SK-N-SH treated with all-trans-retinoic acid at 6 μM for 48 hours (cell line): Measurements from ENCODE around the gene C20orf204.

ENCODE experiments used
- GLIS3 ChIP-seq: fragments of 250-450 bp; sonication (Bioruptor Pico); IDR thresholded peaks from 2 replicates; pipeline ENCODE4 v1.5.0; 2020; ENCODE audit warnings: mild to moderate bottlenecking, moderate library complexity
- ISL1 ChIP-seq: fragments of 250-450 bp; sonication (Bioruptor Pico); IDR thresholded peaks from 2 replicates; pipeline ENCODE4 v2.1.2; 2022; ENCODE audit warnings: mild to moderate bottlenecking, moderate library complexity
- OSR1 ChIP-seq: fragments of 250-450 bp; sonication (Bioruptor Pico); IDR thresholded peaks from 2 replicates; pipeline ENCODE4 v1.8.0; 2022; ENCODE audit warnings: moderate library complexity, mild to moderate bottlenecking, inconsistent platforms
- PPARA ChIP-seq: fragments of 250-450 bp; sonication (Bioruptor Pico); IDR thresholded peaks from 2 replicates; pipeline ENCODE4 v1.5.0; 2020; ENCODE audit warnings: mild to moderate bottlenecking, borderline replicate concordance
- RARB ChIP-seq: fragments of 250-450 bp; sonication (Bioruptor Pico); IDR thresholded peaks from 2 replicates; pipeline ENCODE4 v1.8.0; 2021; ENCODE audit warnings: mild to moderate bottlenecking, moderate library complexity
- ZC3H10 ChIP-seq: fragments of 250-450 bp; sonication (Bioruptor Pico); IDR thresholded peaks from 2 replicates; pipeline ENCODE4 v1.5.1; 2021; ENCODE audit warnings: mild to moderate bottlenecking, moderate library complexity
- ZFP3 ChIP-seq: fragments of 250-450 bp; sonication (Bioruptor Pico); IDR thresholded peaks from 2 replicates; pipeline ENCODE4 v1.5.0; 2020; ENCODE audit warnings: mild to moderate bottlenecking, moderate library complexity
- ZFP30 ChIP-seq: fragments of 450-650 bp; formaldehyde crosslinking; IDR thresholded peaks from 2 replicates; pipeline ENCODE4 v1.5.0; 2022; ENCODE audit warnings: mild to moderate bottlenecking, moderate library complexity
- ZNF565 ChIP-seq: fragments of 450-650 bp; formaldehyde crosslinking; conservative IDR thresholded peaks from 2 replicates; pipeline ENCODE4 v1.5.0; 2020; ENCODE audit warnings: low read depth, mild to moderate bottlenecking, moderate library complexity
- ZNF70 ChIP-seq: fragments of 450-650 bp; formaldehyde crosslinking; IDR thresholded peaks from 2 replicates; pipeline ENCODE4 v1.5.0; 2020; ENCODE audit warnings: mild to moderate bottlenecking, moderate library complexity
- ZNF8 ChIP-seq: fragments of 450-650 bp; formaldehyde crosslinking; IDR thresholded peaks from 2 replicates; pipeline ENCODE4 v1.5.0; 2020; ENCODE audit warnings: mild to moderate bottlenecking, moderate library complexity
- TF ChIP-seq, protein P1 (sequence below): fragments of 250-450 bp; sonication (Bioruptor Pico); IDR thresholded peaks from 2 replicates; pipeline ENCODE4 v1.8.0; 2021; ENCODE audit warnings: low read depth, mild to moderate bottlenecking, moderate library complexity, borderline replicate concordance
- TF ChIP-seq, protein P2 (sequence below): fragments of 250-450 bp; sonication (Bioruptor Pico); IDR thresholded peaks from 2 replicates; pipeline ENCODE4 v1.5.0; 2020; ENCODE audit warnings: mild to moderate bottlenecking, moderate library complexity
- TF ChIP-seq, protein P3 (sequence below): fragments of 250-450 bp; sonication (Bioruptor Pico); IDR thresholded peaks from 2 replicates; pipeline ENCODE4 v1.8.0; 2020; ENCODE audit warnings: mild to moderate bottlenecking, moderate library complexity, borderline replicate concordance

DNA sequence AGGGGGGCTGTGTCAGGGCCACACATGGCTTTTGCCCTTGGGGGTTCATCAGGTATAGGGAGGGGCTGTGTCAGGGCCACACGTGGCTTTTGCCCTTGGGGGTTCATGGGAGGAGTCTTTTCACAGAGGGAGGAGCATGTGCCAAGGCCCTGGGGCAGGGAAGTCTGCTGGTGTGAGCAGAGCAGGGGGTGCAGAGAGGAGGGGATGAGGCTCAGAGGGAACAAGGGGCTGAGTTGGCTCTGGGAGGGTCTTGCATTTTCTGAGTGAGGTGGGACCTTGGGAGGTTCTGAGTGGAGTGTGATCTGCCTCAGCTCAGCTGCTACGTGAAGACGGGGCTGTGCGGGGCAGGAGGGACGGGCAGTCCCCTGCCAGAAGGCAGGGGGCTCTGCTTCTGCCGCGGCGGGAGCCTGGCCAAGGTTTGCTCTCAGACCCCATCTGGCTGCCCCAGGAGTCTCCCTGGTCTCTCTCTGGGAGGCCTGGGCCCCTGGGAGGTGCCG, 19.5 kb downstream of the C20orf204 start:
- TF ChIP-seq ZNF70 (CRISPR knock-in tag) (no peak), GLIS3 (CRISPR knock-in tag) (no peak), ZC3H10 (no peak), PPARA (CRISPR knock-in tag) (no peak), ZNF565 (CRISPR knock-in tag) (no peak), ZFP30 (no peak), ZNF8 (CRISPR knock-in tag) (no peak), ZFP3 (CRISPR knock-in tag) (no peak), OSR1 (no peak), ISL1 (CRISPR knock-in tag) (no peak), RARB (no peak)
- TF ChIP-seq, protein P1, sequence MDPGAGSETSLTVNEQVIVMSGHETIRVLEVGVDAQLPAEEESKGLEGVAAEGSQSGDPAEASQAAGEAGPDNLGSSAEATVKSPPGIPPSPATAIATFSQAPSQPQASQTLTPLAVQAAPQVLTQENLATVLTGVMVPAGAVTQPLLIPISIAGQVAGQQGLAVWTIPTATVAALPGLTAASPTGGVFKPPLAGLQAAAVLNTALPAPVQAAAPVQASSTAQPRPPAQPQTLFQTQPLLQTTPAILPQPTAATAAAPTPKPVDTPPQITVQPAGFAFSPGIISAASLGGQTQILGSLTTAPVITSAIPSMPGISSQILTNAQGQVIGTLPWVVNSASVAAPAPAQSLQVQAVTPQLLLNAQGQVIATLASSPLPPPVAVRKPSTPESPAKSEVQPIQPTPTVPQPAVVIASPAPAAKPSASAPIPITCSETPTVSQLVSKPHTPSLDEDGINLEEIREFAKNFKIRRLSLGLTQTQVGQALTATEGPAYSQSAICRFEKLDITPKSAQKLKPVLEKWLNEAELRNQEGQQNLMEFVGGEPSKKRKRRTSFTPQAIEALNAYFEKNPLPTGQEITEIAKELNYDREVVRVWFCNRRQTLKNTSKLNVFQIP (CRISPR knock-in tag): no peak
- TF ChIP-seq, protein P2, sequence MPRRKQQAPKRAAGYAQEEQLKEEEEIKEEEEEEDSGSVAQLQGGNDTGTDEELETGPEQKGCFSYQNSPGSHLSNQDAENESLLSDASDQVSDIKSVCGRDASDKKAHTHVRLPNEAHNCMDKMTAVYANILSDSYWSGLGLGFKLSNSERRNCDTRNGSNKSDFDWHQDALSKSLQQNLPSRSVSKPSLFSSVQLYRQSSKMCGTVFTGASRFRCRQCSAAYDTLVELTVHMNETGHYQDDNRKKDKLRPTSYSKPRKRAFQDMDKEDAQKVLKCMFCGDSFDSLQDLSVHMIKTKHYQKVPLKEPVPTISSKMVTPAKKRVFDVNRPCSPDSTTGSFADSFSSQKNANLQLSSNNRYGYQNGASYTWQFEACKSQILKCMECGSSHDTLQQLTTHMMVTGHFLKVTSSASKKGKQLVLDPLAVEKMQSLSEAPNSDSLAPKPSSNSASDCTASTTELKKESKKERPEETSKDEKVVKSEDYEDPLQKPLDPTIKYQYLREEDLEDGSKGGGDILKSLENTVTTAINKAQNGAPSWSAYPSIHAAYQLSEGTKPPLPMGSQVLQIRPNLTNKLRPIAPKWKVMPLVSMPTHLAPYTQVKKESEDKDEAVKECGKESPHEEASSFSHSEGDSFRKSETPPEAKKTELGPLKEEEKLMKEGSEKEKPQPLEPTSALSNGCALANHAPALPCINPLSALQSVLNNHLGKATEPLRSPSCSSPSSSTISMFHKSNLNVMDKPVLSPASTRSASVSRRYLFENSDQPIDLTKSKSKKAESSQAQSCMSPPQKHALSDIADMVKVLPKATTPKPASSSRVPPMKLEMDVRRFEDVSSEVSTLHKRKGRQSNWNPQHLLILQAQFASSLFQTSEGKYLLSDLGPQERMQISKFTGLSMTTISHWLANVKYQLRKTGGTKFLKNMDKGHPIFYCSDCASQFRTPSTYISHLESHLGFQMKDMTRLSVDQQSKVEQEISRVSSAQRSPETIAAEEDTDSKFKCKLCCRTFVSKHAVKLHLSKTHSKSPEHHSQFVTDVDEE (CRISPR knock-in tag): no peak
- TF ChIP-seq, protein P3, sequence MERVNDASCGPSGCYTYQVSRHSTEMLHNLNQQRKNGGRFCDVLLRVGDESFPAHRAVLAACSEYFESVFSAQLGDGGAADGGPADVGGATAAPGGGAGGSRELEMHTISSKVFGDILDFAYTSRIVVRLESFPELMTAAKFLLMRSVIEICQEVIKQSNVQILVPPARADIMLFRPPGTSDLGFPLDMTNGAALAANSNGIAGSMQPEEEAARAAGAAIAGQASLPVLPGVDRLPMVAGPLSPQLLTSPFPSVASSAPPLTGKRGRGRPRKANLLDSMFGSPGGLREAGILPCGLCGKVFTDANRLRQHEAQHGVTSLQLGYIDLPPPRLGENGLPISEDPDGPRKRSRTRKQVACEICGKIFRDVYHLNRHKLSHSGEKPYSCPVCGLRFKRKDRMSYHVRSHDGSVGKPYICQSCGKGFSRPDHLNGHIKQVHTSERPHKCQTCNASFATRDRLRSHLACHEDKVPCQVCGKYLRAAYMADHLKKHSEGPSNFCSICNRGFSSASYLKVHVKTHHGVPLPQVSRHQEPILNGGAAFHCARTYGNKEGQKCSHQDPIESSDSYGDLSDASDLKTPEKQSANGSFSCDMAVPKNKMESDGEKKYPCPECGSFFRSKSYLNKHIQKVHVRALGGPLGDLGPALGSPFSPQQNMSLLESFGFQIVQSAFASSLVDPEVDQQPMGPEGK: no peak
